ENCODE measurements around the gene NAIP. TPM values are rescaled to one million over a fixed set of nuclear protein-coding genes. Genes with fewer than 3 reads are reported as not detected.
"Not testable (repeated sequence)": the region's sequence is repeated elsewhere in the genome, so short reads cannot be mapped to it uniquely, and the experiment has no call there.

NAIP gene, protein sequence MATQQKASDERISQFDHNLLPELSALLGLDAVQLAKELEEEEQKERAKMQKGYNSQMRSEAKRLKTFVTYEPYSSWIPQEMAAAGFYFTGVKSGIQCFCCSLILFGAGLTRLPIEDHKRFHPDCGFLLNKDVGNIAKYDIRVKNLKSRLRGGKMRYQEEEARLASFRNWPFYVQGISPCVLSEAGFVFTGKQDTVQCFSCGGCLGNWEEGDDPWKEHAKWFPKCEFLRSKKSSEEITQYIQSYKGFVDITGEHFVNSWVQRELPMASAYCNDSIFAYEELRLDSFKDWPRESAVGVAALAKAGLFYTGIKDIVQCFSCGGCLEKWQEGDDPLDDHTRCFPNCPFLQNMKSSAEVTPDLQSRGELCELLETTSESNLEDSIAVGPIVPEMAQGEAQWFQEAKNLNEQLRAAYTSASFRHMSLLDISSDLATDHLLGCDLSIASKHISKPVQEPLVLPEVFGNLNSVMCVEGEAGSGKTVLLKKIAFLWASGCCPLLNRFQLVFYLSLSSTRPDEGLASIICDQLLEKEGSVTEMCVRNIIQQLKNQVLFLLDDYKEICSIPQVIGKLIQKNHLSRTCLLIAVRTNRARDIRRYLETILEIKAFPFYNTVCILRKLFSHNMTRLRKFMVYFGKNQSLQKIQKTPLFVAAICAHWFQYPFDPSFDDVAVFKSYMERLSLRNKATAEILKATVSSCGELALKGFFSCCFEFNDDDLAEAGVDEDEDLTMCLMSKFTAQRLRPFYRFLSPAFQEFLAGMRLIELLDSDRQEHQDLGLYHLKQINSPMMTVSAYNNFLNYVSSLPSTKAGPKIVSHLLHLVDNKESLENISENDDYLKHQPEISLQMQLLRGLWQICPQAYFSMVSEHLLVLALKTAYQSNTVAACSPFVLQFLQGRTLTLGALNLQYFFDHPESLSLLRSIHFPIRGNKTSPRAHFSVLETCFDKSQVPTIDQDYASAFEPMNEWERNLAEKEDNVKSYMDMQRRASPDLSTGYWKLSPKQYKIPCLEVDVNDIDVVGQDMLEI (N-terminal part only)
- total RNA-seq: 0.69 and 4.3 TPM in 2 replicates

DNA sequence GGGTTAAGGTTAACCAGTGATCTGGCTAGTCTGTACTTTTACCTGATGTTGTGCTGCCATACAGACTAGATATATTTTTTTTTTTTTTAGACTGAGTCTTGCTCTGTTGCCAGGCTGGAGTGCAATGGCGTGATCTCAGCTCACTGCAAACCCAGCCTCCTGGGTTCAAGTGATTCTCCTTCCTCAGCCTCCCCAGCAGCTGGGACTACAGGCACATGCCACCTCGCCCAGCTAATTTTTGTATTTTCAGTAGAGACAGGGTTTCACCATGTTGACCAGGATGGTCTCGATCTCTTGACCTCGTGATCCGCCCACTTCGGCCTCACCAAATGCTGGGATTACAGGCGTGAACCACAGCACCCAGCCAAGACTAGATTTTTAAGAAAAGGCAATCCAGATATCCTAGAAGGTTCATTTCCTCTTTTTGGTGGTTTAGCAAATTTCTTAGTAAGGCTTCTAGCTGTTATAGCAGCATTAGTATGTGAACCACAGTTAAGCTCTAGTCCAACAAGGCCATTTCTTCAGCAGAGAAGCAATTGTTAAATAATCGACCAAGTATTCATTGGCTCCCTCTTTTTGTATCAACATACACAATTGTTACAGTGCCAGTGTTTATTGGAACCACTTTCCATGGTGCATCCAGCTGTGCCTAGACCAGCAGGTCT lies at the start of gene NAIP:
Gene NAIP (minus strand): TSS at position 51 of the 665 bp plus-strand sequence. CDS start 12,424 bp downstream, outside the sequence.
- DNase-seq (ENCODE audit: low read depth): not testable (repeated sequence)

DNA sequence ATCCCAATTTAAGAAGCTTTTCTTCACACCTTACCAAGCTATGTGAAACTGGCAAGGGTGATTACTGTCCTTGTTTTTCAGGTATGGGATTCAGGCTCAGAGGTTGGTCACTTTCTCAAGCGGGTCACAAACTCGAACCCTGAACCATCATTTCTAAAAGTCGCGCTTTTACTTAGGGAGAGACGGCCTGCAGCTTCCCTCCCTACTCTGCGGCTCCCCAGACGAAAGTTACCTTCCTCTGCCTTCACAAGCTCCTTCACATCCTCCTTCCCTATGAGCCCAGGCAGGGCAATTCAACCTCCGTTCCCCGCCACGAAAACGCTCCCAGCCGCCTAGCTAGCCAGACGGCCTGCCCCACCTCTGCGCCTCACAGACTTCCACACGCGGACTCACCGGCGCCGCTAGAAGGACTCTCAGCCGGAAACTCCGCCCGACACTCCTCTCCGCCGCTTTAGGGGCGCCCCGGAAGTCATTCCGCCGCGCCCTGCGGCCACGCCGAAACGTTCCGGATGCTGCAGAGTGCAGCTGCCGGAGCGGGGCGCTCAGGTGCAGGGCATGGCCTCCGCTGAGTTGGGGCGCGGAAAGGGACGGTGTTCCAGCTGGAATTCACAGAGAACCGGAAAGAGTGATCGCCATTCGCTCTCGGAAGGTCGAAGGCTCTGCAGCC lies 42.3 kb upstream of the NAIP start, which contains the start of gene GTF2H2:
Gene GTF2H2 (minus strand): TSS at position 415 of the 667 bp plus-strand sequence. CDS start 4,913 bp downstream, outside the sequence.
- DNase-seq (ENCODE audit: low read depth): not testable (repeated sequence)

DNA sequence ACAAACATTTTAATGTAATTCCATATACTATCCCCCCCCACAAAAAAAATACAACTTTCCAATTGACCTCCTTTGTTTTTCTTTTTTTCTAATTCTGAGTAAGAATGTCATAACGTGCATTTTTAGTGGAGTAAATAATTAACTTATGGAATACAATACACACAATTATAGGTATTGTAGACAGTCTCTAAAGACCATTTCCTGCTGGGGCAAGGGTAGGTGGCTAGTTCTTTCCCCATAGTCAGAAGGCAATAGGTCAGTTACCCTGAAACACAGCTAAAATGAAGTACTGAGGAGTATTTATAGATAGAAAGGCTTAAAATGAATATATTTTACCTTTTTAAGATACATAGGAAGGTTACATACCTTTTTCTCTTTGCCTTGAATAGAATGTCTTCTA lies 36.2 kb upstream of the NAIP start:
- DNase-seq (ENCODE audit: low read depth): not testable (repeated sequence)

DNA sequence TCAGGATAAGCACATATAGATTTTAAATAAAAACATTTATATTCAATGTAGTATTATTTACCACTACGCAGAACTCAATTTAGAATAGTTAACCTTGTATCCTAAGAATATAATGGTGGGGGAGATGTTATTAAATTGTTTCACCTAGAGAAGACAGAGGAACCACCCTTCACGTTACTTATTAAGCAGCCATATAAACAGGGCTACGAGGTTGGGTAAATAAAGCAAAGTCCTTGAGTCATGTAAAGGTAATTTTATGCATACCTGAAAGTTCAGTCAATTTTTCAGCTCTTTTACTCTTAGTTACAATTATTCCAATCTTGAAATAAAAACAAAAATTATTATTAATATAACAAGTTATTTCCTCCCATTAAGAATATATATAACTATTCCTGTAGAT lies 34.3 kb upstream of the NAIP start:
- not testable (repeated sequence) for DNase-seq (ENCODE audit: low read depth)

DNA sequence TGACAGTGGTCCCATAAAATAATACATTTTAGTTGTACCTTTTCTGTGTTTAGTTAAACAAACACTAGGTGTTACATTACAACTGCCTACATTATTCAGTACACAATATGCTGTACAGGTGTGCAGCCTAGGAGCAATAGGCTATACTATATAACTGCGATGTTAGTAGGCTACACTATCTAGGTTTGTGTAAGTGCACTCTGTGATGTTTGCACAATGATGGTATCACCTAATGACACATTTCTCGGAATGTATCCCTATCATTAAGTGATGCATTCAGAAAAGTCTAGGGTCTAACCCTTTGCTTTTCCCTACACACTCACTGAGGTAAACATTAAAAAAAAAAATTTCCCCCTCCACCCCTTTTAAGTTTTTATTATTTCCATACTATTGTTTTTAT lies 19.7 kb upstream of the NAIP start:
- not testable (repeated sequence) for DNase-seq (ENCODE audit: low read depth)

DNA sequence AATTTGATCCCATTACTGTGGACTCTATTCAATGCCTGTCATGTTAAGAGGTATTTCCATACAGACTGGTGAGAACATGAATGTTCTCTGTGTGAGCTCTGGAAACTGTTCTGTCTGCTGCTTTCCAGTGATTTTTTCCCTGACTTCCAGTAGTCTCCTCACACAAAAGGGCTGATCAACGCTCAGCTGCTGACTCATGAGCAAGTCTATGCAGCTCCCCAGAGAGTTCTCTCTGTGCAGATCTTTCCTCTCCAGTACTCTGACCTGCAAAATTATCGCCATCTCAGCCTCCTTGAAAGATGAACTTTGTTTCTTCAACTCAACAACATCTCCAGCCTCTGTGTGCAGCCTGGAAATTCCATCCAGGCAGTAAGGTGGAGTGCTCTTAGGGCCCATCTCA lies 19.0 kb upstream of the NAIP start:
- DNase-seq (ENCODE audit: low read depth): not testable (repeated sequence)

DNA sequence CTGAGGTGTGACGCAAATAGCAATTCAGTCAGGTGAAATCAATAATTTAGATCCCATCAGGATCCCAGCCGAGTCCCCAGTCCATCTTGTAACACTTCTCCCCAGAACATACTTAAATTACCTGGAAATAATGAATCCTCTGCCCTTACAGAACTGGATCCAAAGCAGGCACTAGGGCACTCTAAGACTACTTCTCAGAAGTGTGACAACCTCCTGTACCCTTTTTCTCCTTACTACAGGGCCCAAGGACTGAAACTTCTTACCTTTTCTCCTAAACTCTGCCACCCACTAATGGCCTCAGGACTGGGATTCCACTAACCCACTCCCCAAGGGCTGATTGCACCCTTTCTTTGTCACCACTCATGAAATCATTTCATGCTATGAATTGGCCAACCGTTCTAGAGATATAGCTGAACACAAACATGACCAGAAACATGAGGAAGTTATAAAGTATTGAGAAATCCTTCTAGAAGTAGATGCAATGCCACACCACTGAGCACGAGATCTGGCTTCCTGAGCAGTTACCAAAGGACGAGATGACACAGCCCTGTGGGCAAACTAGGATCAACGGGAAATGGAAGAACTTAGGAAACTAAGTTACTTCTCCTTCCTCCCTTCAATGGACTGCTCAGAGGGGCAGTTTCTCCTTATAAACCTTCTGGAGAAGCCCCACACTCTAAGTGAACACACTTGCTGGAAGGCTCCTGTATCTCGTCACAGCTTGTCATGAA lies 6.1 kb upstream of the NAIP start:
- DNase-seq (ENCODE audit: low read depth): not testable (repeated sequence)

DNA sequence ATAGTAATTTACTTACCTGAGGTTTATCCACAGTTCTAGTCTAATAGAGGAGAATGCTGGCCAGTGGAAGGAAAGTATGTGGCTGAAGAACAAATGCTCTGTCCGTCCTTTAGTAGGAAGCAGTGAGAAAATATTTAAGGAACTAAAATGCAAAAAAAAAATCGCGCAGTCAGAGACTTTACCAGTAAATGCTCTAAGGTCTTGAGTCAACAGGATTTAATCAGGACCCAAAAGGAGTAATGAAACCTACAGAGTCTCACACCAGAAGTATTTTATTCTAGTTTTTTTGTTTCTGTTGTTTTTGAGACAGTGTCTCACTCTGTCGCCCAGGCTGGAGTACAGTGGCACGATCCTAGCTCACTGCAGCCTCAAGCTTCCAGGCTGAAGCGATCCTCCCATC lies 4.5 kb downstream of the NAIP start:
- not testable (repeated sequence) for DNase-seq (ENCODE audit: low read depth)

DNA sequence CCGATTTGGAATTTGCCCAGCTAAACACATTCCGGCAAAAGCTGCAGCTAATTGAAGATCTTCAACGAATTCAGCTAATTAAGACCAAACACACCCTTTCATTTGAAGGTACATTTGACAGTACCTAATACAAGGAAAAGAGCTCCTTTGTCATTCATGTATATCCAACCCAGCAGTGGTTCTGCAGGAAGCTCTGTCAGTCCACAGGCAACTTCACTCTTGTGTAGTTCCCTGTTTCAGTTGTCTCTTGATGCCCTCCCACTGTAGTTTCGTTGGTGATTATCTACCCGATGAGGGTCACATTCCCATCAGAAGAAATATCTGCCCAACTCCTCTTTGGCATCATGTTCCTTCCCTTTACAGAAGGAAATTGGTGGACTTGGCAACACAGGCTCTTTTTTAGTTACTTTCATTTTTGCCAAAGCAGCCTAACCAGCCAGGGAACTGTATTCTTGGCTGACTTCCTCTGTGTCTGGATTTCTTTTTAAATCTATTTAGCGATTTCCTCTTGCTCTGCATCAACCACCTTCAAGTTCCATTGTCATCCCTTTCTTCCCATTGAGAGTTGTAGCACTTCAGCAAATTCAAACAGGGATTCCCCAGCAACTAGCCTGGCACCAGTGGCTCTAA lies 6.6 kb downstream of the NAIP start:
- not testable (repeated sequence) for DNase-seq (ENCODE audit: low read depth)

DNA sequence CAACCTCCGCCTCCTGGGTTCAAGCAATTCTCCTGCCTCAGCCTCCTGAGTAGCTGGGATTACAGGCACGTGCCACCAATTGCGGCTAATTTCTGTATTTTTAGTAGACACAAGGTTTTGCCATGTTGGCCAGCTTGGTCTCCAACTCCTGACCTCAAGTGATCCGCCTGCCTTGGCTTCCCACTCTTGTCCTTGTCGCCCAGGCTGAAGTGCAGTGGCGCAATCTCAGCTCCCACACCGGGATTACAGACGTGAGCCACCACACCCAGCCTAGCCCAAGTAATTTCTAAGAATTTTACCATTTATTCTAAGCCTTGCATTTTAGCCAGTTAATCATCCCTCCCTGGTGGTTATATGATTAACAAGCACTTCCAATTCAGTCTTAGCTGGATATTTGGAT lies 11.0 kb downstream of the NAIP start:
- DNase-seq (ENCODE audit: low read depth): no peak

DNA sequence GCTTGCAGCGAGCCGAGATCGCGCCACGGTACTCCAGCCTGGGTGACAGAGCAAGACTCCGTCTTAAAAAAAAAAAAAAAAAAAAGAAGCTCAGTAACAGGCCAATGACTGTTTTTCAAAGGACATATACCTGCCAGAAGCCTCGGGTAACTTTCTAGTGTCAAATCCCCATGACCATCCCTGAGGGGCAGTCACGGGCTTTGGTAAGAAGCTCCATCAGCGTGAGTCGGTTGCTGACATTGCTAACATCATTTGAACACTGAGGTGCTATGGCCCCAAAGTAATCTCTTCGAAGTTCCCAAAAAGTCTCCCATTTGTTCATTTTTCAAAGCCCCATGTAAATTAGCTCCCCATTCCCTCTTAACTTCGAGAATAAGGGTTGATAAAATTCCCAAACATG lies 11.6 kb downstream of the NAIP start:
- no peak for DNase-seq (ENCODE audit: low read depth)

DNA sequence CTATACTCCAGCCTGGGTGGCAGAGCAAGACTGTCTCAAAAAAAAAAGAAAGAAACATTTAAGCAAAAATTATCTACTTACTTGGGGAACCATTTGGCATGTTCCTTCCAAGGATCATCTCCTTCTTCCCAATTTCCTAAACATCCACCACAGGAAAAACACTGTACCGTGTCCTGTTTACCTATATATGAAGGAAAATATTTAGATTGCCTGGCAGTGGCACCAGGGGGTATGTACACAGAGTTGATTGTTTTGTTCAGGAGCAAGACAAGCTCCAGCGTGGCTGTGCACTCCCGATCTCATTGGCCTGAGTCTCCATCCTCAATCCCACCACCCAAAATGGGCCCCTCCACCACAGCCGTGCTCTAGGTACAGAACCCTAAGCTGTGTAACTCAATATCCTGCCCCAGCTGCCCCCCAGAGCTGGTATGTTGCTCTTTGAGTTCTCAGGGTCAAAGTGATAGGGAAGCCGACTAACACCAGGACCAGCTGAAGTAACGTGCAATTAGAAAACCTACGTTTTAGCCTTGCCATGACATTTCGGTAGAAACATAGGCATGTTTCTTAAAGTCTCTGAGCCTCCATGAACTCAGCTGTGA lies 13.8 kb downstream of the NAIP start:
- no peak for DNase-seq (ENCODE audit: low read depth)

DNA sequence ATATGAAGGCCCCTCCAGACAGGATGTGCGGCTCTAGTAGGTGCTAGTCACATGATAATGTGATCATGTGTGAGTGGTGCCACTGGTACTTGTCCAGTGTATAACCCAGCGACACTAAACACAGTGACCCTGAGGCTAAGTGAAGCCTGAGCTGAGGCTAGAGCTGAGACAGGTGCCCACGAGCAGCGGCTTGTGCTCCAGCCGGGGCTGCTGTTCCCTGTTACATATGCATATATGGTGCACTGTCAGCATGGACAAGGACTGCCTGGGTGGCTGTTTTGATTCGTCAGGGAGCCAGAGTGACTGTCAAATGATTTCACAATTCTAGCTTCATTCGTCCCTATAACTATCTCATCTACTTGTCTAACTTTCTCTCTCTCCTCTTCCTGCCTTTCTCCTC lies 18.2 kb downstream of the NAIP start:
- DNase-seq (ENCODE audit: low read depth): not testable (repeated sequence)

DNA sequence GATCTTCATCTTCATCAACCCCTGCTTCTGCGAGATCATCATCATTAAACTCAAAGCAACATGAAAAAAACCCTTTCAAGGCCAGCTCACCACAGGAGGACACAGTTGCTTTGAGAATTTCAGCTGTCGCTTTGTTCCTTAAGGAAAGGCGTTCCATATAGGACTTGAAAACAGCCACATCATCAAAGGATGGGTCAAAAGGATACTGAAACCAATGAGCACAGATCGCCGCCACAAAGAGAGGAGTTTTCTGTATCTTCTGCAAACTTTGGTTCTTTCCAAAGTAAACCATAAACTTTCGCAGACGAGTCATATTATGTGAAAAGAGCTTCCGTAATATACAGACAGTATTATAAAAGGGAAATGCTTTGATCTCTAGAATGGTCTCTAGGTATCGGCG lies 40.3 kb downstream of the NAIP start:
- not testable (repeated sequence) for DNase-seq (ENCODE audit: low read depth)

DNA sequence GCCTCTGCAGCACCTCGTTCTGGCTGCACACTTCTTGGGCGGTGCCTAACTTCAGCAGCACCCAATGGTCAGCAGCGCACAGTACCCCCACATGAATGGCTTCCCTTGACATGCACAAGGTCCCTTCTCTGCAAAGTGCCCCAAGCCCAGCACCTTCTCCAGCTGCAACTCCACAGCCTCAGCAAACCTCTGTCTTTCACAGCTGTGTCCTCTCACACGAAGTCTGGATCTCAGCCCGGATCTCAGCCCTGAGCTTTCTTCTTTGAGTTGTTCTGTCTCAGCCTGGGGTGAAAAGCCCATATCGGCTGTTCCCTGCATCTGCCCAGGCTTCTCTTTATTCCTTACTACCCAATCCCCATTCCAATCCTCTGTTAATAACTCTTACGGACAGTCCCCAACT lies 57.9 kb downstream of the NAIP start:
- DNase-seq (ENCODE audit: low read depth): not testable (repeated sequence)

DNA sequence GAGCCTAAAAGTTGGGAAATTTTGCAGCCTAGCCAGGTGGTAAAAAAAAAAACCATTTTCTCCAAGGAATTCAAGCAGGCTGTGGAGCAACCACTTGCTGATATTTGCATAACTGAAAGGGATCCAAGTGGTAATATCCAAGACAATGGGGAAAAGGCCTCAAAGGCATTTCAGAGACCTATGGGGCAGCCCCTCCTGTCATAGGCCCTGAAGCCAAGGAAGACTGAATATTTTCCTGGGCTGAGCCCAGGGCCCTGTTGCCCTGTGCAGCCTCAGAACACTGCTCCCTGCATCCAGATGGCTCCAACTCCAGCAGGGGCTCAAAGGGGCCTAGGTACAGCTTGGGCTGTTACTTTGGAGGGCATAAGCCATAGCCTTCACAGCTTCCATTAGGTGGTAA lies 60.6 kb downstream of the NAIP start:
- not testable (repeated sequence) for DNase-seq (ENCODE audit: low read depth)

DNA sequence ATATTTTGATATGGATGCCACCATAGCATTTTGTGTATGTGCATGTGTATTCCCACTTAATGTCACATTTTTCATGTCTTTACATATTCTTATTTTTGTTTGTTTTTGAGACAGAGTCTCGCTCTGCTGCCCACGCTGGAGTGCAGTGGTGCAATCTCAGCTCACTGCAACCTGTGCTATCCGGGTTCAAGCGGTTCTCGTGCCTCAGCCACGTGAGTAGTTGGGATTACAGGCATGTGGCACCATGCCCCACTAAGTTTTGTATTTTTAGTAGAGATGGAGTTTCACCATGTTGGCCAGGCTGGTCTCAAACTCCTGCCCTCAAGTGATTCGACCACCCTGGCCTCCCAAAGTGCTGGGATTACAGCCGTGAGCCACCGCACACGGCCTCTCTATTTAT lies 72.1 kb downstream of the NAIP start:
- not testable (repeated sequence) for DNase-seq (ENCODE audit: low read depth)

DNA sequence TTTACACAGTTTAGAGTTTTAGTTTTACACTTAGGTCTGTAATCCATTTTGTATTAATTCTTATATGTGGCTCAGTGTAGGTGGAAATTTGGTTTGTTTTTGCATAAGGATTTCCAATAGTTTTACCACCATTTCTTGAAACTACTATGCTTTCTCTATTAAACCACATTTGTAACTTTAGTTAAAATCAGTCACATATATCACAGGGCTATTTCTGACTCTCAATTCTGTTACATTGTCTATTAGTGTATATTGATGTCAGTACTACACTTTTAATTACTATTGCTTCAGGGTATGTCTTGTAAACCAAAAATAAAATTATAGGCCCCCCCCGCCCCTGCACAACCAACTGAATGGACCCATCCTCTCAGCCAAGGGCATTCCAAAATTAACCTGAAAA lies 92.6 kb downstream of the NAIP start:
- not testable (repeated sequence) for DNase-seq (ENCODE audit: low read depth)

DNA sequence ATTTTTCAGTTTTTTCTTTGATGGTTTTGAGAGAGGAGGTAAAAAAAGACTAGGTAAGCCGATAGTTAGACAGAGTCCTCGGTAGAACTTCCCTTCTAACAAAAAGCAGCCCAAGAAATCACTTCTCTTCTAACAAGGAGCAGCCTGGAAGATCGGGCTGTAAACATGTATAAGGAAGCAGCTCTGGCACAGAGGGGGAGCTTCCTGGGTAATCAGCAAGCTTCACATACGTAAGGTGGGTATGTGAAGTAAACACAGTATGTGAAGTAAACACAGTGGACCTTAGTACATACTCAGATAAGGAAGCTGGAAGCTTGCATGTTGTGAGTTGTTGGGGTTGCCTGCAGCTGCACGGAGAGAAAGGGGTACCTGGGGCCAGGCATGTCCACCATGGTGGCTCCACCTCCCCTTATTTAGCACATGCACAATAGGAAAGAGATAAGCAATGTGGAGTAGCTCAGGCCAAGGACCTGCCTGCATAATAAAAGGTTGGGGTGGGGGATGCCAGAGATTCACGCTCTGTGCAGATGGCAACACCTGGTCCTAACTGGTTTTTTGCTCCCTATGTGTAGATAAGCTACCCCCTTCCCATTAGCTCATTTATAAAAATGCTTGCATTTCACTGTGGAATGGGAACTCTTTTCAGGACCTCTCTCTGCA lies 93.3 kb downstream of the NAIP start:
- DNase-seq (ENCODE audit: low read depth): not testable (repeated sequence)
